ENCODE measurements around the gene GTF3C5.

DNA sequence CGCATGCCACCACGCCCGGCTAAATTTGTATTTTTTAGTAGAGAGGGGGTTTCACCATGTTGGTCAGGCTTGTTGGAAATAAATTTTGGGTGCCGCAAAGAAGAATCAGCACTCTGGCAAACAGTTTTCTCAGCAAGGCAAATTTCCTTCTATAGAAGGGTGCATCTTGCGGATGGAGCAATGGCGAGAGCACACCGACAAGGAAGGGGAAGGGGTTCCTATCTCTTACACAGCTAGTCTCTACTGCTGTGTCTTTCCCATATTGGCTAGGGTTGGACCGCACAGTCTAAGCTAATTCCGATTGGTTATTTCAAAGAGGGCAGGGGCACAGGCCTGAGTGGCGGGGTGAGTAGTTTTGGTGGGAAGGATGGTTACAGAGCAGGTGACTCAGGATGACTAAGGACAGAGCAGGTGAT, 707 bp downstream of the GTF3C5 start:
- TF ChIP-seq POLR2AphosphoS5 (IDR thresholded peaks at IDR 0.05; ENCODE audit: borderline replicate concordance, low read depth, low read length) (no peak), EZH2 (IDR thresholded peaks at IDR 0.05) (no peak), FOXP2 (optimal IDR thresholded peaks at IDR 0.05; ENCODE audit: control extremely low read depth, extremely low read length, insufficient read depth) (no peak)
